COR-L47 (cell line): Measurements from ENCODE around the gene PHEX.

ENCODE experiments used
- DNase-seq: peaks from one replicate; lab custom pipeline; 2025; lab: John Stamatoyannopoulos, UW

The PHEX gene

DNA sequence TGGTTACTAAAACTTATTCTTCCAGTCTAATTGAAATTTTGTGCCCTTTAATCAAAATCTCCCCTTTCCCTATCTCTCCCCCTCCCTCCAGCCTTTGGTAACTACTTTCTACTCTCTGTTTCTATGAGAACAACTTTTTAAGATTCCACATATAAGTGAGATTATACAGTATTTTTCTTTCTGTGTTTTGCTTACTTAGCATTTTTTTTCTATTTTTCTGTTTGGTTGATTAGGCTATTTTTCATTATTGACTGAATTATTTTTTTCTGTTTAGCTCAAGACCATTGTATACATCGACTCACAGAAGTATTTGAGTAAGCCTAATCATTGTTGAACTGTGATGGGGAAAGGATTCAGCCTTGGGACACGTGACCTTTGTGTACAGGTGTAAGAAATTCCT, 116.4 kb downstream of the PHEX start:
- no peak for DNase-seq

DNA sequence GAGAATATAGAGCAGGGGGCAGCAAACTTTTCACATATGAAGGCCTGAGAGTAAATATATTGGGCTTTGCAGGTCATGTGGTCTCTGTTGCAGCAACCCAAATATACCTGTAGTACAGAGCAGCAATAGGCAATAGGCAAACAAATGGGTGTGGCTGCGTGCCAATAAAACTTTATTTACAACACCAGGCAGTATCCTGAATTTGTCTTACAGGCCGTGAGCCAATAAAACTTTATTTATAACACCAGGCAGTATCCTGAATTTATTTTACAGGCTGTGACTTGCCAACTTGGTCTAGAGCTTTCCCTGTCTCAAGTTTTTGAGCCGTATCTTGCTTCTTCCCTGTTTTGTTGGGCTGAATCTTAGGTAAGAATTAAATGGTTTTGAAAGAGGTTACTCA, 118.2 kb downstream of the PHEX start:
- DNase-seq = no peak

DNA sequence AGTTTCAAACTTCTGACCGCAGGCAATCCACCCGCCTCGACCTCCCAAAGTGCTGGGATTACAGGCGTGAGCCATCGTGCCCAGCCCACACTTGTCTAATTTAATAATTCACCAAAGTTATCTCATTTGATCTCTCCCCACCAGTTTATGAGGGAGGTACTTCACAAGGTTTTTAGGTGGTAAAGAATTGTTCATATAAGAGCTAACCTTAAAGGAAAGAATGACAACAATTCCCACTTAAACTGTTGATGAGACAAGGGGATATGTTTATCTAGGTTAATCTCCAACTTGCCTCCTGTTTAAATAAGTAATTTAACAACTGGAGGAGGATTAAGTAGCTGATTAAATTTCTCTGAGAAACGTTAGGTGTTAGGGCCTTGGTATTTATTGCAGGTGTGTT, 123.0 kb downstream of the PHEX start:
- DNase-seq = no peak

DNA sequence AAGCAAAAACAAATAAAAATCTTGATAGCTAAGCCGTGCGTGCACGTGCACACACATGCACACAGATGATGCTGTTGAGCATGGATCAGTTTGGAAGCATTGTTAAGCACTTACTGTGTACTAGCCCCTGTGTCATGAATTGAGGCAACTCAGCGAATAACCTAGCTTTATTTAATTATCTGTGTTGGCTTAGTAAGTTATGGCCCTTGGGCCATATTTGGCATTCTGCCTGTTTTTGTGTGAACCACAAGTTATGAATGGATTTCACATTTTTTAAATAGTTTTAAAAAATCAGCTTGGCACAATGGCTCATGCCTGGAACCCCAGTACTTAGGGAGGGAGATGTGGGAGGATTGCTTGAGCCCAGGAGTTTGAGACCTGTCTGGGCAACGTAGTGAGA, 126.9 kb downstream of the PHEX start:
- DNase-seq = no peak

DNA sequence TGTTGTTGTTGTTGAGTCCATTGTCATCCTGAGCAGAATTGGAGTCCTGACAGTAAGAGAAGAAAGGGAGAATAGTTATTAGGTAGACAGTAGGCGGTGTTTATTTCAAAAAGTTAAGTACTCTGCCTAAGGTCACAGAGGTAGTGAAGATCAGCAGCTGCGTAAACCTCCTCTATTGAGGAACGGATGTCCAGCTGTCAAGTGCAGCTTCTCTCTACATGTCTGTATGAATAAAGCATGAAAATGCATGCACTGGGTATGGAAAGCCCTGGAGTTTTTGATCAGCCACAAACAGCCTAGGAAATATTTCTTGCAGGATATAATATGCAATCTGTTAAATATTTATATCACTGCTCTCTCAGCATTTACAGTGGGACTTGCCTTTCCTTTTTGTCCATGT, 131.2 kb downstream of the PHEX start:
- DNase-seq = peak; percentile 7

DNA sequence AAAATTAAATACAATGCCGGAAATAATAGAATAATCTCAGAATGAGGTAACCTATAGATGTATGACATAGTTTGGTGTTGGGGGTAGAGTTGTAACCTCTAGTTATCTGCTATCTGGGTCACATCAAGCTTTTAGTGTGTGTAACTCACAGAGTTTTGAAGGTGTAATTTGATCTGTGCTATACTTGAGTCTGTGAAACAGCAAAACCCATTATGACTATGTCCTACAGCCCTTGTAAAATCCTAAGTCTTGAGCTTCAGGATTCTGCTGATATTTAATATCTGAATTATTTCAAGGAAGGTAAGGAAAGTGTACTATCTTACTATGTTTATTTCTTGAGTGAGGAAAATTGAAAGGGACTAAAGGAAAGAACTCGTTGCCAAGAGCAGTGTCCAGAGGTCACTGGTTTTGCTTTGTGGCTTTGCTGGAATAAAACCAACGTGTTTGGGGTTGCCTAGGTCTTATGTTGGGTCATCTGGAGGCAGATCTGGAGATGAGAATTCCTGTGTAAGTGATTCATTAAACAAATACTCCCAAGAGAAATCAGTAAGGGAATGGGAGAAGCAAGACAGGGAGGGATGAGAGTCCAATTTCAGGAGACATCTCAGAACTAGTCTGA, 132.8 kb downstream of the PHEX start:
- no peak for DNase-seq

DNA sequence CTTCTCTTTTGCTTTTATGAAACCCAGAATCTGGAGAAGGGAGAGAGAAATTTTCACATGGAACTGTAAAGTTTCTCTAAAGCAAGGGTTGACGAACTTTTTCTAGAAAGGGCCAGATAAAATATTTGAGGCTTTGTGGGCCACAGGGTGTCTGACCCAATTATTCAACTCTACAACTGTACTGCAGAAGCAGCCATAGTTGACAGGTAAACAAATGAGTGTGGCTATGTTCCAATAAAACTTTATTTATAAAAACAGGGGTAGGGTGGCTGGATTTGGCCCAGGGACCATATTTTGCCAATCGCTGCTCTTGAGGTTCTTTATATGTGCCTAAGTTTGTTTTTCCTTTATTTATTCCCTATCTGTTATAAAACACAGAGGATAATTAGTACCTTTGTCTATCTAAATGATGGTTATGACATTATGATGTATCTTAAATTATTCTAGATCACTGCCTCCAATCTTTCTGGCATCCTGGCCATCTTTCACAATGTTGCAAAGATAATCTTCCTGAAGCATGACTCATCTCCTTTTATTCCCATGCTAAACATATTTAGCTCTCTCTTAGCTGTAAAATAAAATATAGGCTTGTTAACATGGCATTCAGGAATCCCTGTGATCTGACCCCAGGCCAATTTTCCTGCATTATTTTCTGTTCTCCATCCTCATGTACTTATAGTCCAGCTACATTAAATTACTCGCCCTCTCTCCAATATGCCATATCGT, 133.8 kb downstream of the PHEX start:
- peak; percentile 16 for DNase-seq

DNA sequence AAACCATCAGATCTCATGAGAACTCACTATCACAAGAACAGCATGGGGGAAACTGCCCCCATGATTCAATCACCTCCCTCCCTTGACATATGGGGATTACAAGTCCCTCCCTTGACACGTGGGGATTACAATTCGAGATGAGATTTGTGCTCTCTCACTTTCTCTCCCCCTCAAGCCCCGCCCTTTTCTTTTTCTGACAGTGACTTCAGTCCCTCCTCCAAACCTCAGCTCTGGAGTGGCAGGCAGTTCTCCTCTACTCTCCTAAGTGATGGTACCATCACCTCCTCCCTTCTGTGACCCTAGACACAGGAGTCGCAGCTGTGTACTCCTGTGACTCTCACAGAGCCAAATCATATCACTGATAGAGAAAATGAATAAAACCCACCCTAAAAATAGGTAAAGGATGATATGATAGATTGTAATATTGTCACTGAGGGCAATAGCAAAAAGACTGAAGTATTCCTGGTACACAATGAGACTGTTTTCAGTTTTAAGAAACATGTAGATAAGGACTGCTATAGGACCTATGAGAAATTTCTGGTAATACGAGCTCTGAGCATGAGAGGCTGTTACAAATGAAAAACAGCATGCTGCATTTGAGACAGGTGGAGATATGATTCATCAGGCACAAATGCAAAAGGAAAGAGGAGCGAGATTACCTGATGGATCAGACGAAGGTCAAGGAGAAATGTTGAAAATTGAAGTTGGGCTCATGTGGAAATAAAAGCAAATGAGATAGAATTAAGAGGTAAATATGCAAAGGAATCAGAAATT, 139.3 kb downstream of the PHEX start:
- no peak for DNase-seq

DNA sequence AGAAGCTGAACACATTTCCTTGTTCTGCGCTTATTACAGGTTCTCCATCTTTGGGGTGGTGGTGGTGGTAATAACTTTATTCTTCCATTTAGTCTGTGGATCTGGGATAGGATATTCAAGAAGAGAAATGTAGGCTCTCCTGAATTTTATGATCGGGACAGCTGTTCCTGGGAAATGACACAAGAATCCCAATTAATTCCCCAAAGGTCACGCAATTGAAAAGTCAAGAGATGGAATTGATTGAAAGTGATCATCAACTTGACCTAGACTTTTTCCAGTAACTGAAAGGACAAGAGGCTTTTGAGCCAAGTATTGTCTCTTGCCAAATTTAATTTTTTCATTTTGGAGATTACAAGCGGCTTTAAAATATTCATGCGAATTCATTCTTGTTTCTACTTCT, 141.8 kb downstream of the PHEX start:
- DNase-seq = no peak

DNA sequence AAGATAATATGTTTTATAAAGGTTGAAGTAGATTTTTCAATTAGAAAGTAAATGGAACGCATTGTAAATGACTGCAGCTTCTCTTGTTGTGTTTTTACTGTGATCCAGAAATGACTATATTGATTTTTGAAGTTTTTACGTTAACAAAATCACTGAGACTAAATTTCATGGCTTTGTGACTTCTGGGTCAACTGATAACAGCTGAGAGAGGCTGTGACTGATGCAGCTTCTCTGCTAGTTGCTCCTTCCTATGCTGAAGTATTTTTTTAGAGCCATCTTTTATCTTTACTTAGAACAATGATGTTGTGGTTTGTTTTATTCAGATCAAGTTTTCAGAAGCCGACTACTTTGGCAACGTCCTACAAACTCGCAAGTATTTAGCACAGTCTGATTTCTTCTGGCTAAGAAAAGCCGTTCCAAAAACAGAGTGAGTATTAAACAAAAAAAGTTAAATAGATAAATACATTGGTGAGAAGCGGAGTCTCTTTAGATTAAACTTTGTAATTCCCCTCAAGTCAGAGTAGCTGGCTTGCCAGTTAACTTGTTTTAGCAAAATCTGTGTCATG, 145.9 kb downstream of the PHEX start:
- no peak for DNase-seq

DNA sequence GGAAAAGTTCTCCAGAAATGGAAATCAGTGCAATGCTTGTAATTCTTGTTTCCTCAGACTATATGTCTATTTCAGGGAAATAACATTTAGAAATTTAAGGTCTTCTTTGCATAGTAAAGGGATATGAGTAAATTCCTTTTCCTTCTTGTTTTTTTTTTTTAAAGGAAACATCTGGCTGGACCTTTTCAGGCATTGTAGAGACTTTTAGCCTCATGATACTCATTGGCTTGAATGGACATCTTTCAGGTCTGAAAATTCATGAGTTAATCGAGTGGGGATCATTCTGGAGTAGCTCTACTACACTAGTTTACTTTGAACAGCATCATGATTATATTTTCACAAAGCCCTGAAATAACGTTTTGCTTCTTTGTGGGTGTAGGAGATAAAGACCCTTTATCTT, 152.0 kb downstream of the PHEX start:
- no peak for DNase-seq

DNA sequence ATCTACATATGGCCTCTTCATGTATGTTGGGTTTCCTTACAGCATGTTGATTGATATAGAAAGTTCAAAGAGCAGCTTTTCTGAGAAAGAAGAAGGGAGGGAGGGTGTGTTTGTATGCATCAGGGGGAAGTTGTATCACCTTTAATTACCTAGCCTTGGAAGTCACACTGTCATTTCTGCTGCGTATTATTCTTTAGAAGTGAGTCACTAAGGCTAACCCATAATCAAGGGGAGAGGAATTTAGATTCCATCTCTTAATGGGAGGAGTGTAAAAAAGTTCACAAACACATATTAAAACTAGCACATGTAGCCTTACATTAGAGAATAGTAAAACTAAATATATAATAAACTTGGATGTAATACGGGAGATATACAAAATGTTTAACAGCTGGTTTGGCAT, 154.0 kb downstream of the PHEX start:
- DNase-seq = no peak

DNA sequence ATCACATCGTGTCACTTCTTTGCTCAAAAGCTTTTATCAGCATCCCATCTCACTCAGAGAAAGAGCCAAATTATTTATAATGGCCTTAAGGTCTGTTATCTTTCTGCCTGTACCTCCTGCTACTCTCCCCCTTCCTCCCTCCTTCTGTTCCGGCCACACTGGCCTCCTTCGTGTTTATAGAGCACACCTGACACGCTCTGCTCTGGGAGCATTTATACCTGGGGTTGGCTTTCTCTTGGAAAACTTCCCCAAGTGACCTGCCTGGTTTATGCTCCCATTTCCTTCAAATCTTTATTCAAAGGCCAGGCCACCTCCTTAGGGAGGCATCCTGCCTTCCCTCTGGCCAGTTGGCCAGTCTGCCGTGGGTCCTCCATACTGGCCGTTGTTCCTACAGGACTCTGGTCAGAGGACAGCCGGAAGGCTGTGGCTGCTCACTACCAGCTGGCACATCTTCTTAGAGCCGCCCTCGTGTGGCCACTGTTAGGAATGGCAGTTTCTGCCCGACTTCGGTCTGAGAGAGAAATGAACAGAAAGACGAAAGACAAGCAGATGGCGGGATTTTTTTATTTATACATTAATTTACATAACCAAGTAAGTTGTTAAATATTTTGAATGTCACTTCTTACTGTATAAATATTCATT, 160.4 kb downstream of the PHEX start:
- peak; percentile 21 for DNase-seq

DNA sequence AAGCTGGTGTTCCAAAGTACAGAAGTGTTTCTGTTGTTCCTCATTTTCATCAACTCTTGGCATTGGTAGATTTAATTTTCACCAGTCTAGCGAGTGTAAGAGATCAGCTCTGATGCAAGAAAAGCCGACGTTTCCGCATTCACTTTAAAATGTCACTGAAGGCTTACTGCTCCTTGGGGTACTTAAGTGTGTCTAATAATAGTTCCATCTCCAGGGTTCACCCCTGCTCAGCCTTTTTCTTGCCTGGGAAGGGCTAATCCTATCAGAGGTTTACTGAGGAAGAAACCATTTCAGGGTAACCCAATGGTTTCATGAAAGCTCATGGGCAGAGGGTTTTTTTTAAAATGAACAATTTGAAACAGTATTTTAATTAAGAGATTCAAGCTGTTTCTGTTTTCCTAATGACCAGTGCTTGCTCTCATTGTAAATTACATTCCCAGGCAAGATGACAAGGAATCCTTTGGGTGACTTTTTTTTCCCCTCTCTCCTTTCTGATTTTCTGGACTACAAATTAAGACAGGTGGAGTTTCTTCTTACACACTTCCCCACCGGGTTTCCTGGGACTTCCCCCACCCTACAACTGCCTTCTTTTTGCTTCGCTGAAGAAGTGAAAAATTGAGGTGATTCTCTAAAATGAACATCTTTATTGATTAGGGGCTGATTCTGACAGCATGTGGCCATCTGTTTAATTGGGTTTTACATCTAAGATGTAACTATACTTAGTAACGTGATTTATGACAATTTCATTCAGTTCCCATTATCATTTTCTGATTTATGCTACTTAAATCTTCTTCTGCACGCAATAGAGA, 161.9 kb downstream of the PHEX start:
- no peak for DNase-seq

DNA sequence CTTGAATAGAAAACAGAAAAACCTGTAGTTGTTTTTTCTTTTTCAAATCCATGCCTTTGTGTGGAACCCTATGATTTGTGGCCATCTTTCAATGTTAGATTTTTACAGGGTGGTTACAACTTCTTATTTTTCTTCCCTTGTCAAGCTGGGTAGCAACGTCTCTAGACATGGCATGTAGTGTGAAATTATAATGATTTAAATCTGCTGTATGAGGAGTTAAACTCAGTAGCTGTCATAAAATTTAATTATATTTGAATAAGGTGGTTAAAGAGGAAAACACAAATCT, 162.5 kb downstream of the PHEX start:
- no peak for DNase-seq

DNA sequence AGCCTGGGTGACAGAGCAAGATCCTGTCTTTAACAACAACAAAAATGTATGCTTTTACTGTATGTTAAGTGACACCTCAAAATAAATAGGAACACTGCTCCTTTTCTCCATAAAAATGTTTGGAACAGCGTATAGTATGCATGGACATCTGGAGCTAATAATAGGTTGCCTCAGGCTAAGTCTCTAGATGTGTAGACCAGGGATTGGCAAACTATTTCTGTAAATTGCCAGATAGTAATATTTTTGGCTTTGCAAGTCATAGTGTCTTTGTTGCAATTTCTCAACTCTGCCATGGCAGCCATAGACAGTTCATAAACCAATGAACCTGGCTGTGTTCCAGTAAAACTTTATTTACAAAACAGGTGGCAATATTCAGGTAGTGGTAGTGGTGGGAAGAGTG, 164.0 kb downstream of the PHEX start:
- no peak for DNase-seq

DNA sequence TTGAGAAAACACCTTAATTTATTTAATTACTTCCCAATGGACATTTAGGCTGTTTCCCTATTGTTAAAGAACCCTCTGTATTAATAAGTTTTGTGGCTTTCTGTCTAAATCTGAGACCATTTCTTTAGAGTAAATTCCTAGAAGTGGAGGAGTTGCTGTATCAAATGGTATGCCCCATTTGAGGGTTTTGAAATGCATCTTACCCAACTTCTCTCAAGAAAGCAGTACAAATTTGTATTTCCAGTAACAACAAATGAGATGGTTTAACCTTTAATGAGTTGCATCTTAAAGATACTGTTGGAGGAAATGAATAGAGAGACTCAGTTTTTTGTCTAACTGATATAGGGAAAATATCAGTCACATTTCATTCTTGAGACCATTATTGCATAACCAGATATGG, 170.1 kb downstream of the PHEX start:
- DNase-seq = no peak

DNA sequence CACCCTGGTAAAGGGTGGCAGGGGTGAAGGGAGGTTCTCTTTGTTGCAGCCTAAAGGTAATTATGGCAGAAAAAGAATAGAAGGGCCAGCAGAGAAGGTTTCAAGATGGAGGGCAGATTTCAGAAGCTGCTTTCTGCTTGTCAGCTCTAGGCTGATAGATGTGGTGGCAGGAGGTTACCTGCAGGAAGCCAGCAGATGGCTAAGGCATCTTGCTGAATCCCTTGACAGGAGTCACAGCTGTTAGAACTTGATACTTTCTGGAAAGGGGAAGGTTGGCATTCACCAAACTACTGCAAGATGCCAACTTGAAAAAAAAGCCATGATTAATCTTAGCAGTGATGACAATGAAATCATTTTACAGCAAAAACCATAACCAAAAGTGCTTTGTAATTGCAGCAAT, 171.1 kb downstream of the PHEX start:
- DNase-seq = no peak

DNA sequence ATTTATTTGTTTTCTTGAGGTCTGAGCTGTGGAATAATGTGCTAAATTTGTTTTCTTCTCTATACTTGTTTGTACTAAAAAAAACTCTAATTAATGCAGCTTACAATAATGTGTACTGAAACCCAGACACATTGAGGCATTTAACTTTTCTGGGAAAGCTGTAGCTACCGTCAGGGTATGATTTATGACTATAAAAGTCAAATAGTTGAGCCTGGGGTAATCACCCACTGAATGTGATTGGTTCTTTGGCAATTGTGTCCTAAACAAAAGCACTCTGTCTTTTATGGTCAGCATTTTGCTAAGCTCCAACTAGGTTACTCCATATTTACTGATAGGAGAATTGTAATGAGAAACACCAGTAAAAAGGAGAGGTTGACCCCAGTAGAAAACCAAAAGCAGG, 174.7 kb downstream of the PHEX start:
- DNase-seq = no peak

DNA sequence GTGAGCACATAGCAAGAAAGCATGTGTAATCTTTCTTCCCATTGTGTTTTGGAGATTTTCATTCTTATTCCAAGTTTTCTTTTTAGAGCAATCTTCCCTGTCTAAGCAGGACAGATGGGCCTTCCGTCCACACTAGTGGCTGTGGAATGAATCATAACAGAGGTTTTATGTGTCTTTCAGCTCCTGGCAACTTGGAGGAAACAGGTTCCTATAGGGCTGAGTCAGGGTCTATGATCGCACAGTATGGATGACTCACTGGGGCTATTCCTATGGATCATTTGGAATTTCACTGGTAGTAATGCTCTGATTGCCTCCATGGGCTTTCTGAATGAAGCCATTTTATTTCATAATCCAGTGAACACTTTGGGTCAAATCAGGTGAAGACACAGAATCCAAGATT, 188.8 kb downstream of the PHEX start:
- DNase-seq = no peak

DNA sequence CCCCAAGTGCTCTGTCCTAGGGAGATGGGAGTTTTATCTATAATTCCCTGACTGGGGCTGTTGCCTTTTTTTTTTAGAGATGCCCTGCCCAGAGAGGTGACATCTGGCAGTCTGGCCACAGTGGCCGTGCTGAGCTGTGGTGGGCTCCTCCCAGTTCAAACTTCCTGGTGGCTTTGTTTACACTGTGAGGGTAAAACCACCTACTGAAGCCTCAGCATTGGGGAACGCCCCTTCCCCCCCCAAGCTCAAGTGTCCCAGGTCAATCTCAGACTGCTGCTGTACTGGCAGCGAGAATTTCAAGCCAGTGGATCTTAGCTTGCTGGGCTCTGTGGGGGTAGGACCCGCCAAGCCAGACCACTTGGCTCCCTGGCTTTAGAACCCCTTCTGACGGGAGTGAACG, 202.3 kb downstream of the PHEX start:
- DNase-seq = no peak

DNA sequence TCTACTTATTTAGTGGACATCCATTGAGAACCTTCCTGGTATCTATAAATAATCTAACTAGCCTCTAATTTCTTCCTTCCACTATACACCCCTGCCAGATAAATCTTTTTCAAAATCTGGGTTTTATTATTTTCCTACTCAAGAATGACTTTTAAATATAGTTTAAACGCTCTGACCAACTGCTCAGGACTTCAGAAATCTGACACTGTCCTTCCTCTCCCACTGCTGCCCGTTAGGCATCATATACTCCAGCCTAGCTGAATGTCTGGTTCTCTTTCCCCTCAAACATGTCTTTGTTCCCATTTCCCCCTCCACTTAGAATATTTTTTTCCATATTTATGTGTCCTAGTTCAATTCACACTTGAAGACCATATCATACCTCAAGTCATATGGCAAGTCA, 205.4 kb downstream of the PHEX start:
- DNase-seq = no peak
